HG03060 (cell line): ENCODE measurements around the gene DNAH6.

ENCODE experiments used
- ATAC-seq: cut with Tn5 transposase; IDR thresholded peaks from one replicate; pipeline ENCODE4 v1.9.1; 2021; ENCODE audit warnings: low read depth, moderate number of reproducible peaks; ENCODE audit not compliant: unreplicated experiment

Gene DNAH6

GRCh38 chr2:84686783-84687476 lies 170.6 kb downstream of the DNAH6 start:
- no peak for ATAC-seq

- ATAC-seq: no peak
Measured at GRCh38 chr2:84687498-84688149, 171.3 kb downstream of the DNAH6 start.

- ATAC-seq: no peak
Measured at GRCh38 chr2:84690225-84690624, 173.9 kb downstream of the DNAH6 start.

- no peak for ATAC-seq
Measured at GRCh38 chr2:84694088-84694622, 177.9 kb downstream of the DNAH6 start.

GRCh38 chr2:84697895-84698294 lies 181.6 kb downstream of the DNAH6 start:
- ATAC-seq: no peak

- ATAC-seq: no peak
Measured at GRCh38 chr2:84700006-84700405, 183.7 kb downstream of the DNAH6 start.

- ATAC-seq: no peak
Measured at GRCh38 chr2:84701880-84702279, 185.6 kb downstream of the DNAH6 start.

GRCh38 chr2:84702941-84703340 lies 186.6 kb downstream of the DNAH6 start:
- ATAC-seq: no peak

- no peak for ATAC-seq
Measured at GRCh38 chr2:84703831-84704230, 187.5 kb downstream of the DNAH6 start.

GRCh38 chr2:84704505-84705244 lies 188.4 kb downstream of the DNAH6 start:
- ATAC-seq: no peak

- ATAC-seq: no peak
Measured at GRCh38 chr2:84705858-84706257, 189.6 kb downstream of the DNAH6 start.

GRCh38 chr2:84708442-84708841 lies 192.1 kb downstream of the DNAH6 start:
- ATAC-seq: no peak

GRCh38 chr2:84711651-84712050 lies 195.4 kb downstream of the DNAH6 start:
- no peak for ATAC-seq

GRCh38 chr2:84713441-84713840 lies 197.1 kb downstream of the DNAH6 start:
- ATAC-seq: no peak

GRCh38 chr2:84716564-84716963 lies 200.3 kb downstream of the DNAH6 start:
- ATAC-seq: no peak

- ATAC-seq: no peak
Measured at GRCh38 chr2:84717302-84717701, 201.0 kb downstream of the DNAH6 start.

- no peak for ATAC-seq
Measured at GRCh38 chr2:84719434-84719833, 203.1 kb downstream of the DNAH6 start.

- no peak for ATAC-seq
Measured at GRCh38 chr2:84723831-84724230, 207.5 kb downstream of the DNAH6 start.

GRCh38 chr2:84725717-84726116 lies 209.4 kb downstream of the DNAH6 start:
- no peak for ATAC-seq

- no peak for ATAC-seq
Measured at GRCh38 chr2:84727315-84727714, 211.0 kb downstream of the DNAH6 start.

- ATAC-seq: no peak
Measured at GRCh38 chr2:84729224-84729623, 212.9 kb downstream of the DNAH6 start.
